OCI-LY1 (cell line): Measurements from ENCODE around the gene TARBP2.

Source experiments
- CTCF ChIP-seq: fragments of 200-600 bp; sonication (generic), shearing (Covaris generic); IDR thresholded peaks from 2 replicates; pipeline ENCODE4 v1.5.1; 2017; ENCODE audit warnings: mild to moderate bottlenecking, antibody characterized with exemption, low read length, moderate library complexity, mixed read lengths
- EZH2 ChIP-seq: fragments of 200-600 bp; sonication (generic), shearing (Covaris generic); IDR thresholded peaks from 2 replicates; pipeline ENCODE4 v1.8.0; 2017; ENCODE audit warnings: borderline replicate concordance, mixed run types, mild to moderate bottlenecking, antibody characterized with exemption, low read length, moderate library complexity, mixed read lengths

- peak; percentile 60 for TF ChIP-seq CTCF
- no peak for TF ChIP-seq EZH2
Observed at GRCh38 chr12:53452159-53453077, 48.7 kb upstream of the TARBP2 start.
